ENCODE data around the gene BARHL1.

The BARHL1 gene

DNA sequence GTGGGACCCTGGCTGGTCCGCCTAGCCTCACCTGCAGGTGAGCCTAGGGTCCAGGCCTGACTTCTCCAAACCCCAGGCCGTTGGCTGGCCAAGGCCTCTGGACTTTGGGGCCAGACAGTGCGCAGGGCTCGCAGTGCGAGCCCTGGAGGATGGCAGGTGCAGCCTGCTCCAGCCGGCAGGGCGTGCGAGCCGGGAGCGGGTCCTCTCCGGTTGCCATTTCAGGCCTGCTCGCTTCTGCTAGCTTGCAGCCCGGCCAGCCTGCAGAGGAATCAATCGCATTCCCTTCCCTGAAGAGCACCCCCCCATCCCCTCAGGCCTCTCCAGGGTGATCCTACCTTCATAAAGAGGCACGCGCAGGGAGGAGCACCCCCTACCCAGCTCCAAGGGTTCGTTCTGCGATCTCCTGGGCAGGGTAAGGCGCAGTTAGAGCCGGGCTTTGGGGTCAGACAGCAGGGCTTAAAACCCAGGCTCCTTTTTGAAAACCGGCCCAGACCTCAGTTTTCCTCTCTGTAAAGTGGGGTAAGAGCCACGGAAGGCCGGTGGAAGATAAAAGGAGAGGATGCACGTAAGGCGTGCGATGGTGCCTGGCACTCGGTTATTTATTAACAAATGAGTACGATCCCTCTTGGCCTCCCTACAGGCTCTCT lies 6.2 kb downstream of the BARHL1 start:
- no peak for DNase-seq

DNA sequence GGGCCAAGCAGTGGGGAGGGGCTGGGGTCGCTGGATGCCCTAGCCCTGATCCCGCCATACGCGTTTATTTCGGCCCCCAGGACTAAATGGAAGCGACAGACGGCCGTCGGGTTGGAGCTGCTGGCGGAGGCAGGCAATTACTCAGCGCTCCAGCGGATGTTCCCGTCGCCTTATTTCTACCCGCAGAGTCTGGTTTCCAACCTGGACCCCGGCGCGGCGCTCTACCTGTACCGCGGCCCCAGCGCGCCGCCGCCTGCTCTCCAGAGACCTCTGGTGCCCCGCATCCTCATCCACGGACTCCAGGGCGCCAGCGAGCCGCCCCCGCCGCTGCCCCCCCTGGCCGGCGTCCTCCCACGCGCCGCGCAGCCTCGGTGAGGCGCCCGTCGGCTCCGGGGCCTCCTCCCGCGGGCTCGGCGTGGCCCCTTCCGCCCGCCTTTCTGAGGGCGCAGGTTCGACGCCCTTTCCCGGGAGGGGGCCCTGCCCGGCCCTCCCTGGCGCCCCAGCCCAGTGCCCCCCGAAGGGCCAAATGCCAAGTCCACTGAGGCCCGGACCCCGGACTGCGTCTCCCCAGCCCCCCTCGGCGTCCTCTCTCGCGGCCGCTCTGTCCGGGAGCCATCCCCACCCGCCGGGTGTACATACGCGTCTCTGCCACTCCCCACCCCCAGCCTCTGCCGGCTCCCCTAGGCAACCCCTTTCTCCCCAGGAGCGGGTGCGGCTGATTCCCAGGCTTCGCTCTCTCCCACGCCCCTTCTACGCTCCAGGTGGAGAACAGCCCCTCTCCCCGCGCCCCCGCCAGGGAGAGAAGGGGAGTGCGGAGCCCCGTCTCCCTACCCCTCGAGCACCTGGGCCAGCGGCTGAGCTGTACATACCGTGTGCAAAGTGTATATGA lies 7.0 kb downstream of the BARHL1 start:
- DNase-seq, result no peak

DNA sequence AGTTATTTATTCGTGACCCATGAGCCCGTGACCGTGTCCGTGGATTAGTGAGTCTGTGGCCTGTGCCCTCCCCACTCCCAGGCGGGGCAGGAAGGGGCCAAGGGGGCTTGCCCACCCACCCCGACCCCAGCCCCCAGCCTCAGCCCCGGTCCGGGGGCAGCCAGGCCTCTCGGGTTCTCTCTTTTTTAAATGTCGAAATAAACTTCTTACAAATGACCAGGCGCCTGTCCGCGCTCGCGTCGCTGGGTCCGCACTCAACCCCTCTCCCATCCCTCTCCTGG lies 7.6 kb downstream of the BARHL1 start:
- DNase-seq, result no peak

DNA sequence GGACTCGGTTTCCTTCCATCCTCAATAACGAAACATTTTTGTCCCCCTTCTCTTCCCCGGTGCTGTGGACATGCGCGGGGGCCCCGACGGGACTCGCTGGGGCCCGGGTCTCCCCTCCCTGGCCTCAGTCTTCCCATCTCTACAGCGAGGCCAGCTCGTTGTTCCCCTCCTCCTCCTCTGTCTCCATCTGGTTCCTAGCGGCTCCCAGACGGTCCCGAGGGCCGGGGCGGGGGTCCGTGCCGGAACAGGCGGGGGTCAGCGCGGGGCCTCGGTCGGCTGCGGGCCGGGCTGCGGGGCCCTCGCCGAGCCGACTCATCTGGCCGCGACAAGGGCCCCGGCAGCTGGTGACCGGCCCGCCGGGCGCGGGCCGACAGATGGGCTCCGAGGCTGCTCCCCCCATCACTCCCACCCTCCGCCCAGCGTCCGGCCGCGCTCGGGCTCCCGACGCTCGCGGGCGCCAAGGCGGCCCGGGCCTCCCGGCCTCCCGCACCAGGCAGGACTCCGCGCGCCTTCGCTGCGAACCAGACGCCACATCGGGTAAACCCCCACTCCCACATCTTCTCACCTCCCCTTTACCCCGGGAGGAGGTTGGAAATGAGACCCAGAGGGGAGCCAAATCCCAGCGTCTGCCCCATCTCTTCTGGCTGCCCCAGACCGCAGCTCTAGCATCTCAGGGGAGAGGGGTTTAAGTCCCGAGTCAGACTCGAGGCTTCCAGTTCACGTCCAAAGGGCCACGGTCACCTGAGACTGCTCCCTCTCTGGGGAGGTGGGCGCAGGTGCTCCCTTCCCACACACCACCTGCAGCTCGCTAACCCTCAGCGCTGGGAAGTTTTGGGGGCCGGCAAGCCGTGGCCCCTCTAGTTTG lies 8.1 kb downstream of the BARHL1 start:
- DNase-seq, result no peak

DNA sequence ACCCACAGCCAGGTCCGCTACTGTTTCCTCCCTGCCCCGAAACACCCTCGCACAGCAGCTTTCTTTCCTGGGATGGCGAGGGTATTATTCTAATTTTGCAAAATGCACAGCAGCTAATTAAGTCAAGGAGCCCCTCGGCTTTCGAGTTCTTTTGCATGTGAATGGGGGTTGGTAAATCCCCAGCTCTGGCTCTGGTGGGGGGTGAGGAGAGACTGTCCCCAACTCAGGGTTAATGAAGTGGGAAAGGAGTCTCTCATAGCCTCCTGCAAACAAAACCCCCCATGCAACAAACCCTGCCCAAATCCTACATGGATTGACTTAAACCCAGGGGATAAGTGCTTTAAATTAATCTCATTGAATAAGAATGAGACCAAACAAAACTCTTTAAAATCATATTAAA lies 8.8 kb downstream of the BARHL1 start:
- no peak for DNase-seq

DNA sequence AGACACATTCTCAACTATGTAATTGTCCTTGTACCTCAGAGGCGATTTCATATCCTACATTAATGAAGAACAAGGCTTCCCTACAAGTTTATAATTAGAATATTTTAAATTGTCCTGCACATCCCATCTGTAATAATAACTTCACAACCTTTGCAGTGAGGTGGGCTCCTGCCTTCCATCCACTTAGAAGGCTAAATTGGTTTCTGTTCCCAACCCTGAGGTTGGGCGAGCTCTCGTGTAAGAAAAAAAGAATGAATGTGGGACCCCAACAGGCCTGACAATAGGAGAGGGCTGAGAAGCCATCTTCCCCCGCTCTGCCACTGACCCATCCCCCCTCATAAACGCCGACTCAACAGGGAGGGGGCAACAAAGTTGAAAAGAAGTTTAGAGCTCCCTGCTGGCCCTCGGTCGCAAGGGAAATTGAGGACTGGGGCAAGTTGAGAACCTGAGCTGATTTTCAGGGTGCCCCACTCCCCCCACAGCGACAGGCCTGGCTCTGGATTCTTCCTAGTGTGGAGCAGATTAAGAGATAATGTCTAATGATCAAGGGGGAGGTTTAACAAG lies 9.4 kb downstream of the BARHL1 start:
- DNase-seq, result no peak

DNA sequence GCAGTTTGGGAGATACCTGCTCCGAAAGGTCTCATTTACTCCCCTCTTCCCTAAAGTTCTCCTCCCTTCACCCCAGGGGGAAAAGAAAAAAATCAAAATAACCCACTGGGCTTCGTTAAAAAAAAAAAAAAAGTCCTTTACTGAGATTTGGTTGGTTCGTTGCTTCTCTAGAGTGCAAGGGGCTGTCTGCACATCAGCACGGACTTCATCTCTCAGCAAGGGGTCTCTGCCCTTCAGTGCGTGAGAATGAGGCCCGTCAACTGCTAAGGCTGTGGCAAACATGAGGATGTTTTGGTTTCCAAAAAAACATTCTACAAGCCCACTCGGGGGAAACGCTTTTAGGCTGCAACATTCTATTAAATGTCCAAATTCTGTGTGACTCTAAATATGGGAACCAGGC lies 10.0 kb downstream of the BARHL1 start:
- DNase-seq, result no peak

DNA sequence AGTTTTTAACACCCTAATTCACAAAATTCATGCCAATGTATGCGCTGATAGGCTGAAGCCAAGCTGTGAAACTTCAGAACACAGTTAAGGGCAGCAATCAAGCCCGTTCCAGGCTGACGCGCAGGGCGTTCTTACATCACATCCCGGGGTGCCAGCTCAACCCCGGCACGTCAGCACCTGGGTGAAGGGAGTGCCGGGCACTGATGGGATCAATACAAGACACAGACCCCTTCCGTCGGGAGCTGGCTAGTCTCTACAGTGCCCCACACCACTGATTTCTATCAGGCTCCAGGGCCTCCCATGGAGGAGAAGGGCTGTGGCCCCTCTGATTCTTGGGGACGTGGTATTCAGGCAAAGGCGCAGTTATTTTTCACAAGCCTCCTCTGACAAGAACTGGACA lies 12.0 kb downstream of the BARHL1 start:
- DNase-seq, result no peak

DNA sequence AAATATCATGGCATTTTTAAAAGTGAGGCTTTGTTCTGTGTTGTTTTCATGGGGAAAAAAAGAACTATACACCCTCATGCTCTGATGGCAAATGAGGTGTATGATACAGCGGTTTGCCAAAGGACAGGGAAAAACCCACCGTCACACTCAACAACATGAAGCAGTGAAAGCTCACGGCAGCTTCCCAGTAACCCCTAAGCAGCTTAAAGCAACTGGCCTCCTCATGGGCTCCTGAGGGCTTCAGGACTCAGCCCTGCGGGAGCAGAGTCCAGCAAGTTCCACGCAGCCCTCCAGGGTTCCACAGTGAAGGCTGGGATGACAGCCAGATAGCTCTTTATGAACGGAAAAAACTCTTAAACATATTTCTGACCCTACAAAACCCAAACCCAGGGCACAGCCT lies 12.9 kb downstream of the BARHL1 start:
- no peak for DNase-seq

DNA sequence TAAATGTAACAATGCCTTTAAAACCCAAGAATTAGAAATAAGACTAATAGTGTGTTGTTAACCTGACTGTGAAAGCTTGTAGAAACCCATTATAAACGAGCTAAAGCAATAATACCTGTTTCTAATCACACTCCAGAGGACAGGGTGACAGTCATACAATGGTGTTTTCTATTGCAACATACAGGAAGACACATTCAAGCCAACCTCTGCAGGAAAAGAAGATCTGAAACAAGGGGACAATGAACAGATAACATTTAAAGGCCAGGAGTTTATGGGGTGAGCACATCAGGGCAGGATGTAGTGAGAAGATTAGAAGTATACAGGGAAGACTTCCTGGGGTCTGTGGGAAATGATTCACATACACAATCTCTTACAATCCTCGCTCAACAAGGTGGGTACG lies 13.8 kb downstream of the BARHL1 start:
- no peak for DNase-seq

DNA sequence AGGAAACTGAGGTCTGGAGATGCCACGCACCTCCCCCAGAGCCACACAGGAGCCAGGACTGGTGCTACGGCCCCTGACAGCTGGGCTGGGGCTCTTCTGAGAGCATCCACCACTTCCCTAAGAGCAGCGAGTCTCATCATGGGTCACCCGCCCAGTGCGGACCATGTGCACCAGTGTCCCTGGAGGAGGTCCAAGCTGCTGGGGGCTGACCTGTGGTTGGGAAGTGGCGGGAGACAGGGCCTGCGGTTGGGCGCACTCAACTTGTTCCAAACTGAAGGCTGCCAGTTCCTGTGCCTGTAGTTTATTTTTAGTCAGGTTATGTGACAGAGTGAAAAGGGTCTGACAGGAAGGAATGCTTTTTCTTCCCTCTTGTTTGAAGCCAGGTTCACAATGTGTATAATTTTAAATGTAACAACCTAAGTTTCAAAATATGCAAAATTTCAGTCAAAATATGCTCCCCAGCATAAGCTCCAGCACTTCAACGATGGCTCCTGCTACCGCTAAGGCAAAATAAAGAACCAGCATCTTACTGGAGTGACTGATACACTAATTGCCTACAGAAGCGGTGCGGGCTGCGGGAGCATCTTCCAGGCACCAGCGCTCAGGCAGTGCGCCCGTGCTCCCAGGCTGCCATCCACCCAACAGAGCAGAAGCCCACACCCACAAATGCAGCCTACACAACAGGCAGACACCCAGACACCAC lies 14.8 kb downstream of the BARHL1 start:
- no peak for DNase-seq

DNA sequence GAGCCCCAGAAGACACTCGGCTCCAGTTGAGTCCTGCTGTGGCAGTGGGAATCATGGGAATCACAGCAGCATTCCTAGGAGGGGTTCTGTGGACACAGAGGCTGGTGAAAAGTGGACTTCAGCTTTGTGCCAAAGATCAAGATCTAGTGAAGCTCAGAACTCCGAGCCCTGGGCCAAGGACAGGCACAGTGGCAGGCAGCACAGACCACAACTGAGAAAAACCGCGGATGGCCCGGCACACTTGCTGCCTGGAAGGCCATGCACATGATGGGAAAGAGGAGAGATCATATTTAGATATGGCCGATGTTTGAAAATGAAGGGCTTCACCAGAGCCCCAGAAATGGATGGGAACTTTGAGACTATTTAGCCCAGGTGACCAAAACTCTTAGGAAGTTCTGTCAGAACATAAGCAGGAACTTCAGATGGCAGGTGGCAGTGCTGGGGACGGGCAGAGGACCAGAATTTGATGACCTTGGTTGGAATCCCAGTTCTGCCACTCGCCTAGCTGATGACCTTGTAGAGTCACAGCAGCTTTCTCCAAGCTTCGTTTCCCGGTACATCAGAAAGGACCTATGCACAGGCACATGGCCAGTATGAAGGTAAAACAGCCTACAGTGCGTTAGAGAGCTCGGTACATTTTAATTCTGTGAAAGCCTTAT lies 18.0 kb downstream of the BARHL1 start:
- no peak for DNase-seq

DNA sequence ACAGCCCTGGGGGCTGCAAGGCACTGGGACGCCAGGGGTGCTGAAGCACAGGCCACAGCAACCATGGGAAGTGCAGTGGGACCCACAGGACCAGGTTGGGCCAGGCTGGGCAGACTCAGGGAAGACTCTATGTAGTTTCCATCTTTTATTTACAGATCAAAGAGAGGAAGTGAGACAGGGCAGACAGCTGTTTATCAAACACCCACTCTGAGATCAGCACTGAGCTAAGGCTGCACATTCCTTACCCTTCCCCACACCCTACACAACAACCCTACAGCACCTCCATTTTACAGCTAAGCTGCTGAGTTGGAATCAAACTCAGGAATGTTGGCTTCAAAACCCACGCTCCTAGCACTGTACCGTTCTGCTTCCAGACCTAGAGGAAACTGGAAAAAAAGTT lies 19.8 kb downstream of the BARHL1 start:
- DNase-seq, result no peak

DNA sequence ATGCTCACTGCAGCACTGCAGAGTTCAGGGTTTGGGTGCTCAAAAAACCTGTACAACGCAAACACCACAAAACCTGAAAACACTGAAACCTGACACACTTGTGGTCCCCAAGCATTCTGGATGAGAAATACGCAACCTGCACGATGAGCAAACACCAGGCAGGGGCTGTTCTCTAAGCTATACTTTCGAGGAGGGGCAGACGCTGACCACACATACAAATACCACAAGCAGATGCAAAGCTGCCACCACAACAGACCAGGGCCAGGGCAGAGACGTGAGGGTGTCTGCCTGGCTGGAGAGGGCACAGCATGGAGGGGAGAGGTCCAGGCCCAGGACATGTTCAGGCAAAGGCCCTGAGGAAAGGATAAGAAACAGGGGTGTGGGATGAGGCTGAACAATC lies 23.0 kb downstream of the BARHL1 start:
- no peak for DNase-seq

DNA sequence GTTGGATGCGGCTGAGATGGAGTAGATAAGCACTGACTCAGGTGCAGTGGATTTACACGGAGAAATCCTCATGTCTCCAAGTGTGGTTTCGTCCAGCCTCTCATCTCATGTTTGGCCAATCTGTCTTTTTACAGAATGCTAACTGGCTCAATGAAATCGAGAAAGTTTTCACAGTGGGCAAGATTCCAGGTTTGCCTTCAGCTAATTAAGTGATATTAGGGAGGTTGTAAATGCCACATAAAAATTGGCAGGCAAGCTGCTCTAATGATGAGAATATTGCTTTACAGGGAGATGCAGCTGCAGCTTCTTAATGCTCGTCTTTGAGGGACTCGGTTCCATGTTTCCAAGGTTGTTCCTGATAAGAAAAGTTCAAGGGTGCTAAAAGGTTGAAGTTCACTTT lies 23.7 kb downstream of the BARHL1 start:
- DNase-seq, result no peak

DNA sequence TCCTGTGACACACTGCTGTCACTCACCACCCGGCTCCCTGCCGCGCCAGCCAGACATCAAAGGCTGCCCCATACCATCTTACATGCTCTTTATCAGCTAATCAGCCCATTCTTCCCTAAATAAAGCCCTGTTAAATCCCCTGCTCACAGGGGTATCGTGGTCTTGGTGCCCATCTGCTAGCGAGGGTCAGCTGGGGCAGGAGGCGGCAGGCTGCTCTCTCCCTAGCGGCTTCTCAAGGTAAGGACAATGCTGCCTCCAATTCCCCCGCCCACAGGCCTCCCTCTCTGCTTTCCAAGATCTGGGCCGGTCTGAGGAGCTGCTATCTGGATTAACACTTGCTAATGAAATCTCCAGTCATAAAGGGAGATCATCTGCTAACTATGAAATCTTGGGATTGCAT lies 26.8 kb downstream of the BARHL1 start:
- DNase-seq, result no peak

DNA sequence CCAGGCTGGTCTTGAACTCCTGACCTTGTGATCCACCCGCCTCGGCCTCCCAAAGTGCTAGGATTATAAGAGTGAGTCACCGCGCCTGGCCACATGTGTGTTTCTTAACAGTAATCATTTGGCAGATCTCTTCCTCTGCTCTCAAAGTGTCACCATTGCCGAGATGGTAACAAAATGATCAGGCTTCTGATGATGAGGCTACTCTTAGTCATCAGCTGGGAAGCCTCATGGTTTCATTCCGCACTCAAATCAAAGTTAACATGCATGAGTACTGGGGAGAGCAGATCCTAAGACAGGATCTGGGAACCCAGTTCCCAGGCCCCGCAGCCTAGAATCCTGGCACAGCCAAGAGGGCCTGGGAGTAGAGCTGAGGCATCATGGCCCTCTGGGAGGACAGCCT lies 27.4 kb downstream of the BARHL1 start:
- no peak for DNase-seq

DNA sequence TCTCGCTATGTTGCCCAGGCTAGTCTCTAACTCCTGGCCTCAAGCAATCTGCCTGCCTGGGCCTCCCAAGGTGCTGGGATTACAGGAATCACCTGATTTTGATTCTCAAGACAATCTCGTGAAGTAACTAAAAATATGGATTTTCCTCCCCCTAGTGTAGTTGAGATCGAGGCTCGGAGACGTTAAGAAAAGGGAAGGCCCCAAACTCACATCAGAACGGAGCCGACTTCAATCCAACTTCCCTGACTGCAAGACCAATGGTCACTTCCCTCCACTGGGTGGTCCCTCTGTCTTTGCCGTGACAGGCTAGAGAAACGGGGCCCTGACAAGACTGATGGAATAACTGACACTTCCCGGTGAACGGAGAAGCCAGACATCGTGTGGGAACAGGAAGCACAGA lies 28.3 kb downstream of the BARHL1 start:
- no peak for DNase-seq

DNA sequence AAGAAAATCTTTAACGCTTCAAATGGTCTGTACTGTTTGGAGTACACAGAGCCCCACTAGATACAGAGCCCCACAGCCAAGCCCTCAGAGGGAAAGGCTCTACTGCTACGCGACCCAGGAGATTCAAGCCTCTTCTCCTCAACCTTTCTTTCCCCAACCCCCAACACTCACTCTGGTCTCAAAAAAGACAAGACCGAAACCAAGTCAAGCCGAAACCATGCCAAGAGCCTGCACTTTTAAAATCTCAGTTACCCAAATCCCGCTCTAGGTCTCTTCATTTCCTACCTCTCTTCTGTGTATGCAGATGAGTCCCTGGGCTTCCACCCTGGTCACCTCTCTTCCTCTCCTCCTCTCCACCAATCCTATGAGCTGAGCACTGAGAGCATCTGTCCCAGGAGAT lies 31.9 kb downstream of the BARHL1 start:
- DNase-seq, result no peak

DNA sequence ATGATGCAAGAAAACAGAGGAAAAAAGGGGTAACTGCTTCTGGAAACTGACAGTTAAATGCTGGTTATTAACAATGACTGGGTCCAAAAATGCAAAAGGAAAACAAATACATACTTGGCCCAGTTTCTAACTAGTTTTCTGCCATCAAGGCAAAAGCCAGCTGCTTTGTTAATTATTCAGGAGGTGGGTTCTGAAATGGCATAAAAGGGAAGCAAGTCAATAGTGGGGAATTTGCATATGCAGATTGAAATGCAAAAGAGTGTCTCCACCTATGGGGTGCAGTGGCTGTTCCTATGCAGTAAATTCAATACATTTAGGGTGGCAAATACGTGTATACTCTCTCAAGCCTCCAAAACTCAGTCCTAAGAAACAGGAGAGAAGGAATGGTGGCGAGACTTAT lies 33.4 kb downstream of the BARHL1 start:
- DNase-seq, result no peak

DNA sequence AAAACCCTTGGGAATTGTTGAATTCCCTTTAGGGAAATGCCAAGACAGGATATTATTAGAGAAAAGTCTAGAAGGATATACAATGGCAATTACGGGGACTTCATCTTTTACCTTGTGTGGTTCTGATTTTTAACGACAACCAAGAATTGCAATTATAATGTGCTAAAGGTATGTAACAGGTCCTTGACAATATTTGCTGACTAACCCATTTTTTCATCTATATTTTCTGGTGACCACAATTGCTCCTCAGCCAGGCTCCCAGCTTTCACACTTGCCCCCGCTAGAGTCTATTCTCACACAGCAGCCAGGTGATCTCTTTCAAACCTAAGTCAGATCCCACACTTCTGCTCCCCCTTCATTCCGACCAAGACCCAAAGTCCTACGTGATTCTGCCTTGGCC lies 34.3 kb downstream of the BARHL1 start:
- no peak for DNase-seq

DNA sequence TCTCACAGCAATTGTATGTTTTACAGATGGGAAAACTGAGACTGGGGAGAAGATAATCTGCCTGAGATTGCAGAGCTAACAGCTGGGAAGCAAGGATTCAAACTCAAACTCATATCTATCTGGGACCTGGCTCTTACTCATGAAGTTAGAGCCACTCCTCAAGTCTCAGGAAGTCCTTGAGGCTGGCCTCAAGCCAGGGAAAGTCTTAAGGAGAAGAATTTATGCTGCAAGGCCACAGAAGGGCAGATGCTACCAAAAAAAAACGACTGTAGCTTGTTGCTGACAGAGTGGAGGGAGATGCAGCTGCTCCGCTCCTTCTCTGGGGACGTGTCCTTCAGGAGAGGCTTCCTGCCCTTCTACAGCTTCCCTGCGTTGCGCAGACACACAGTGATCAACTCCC lies 39.8 kb downstream of the BARHL1 start:
- DNase-seq, result peak; percentile 81
